GM23338 (cell line): Measurements from ENCODE around the gene MYO9A. TPM values are rescaled to one million over a fixed set of nuclear protein-coding genes. Genes with fewer than 3 reads are reported as not detected.

ENCODE experiments used
- ATAC-seq: fragments of 200-7000 bp; cut with Tn5 transposase; 3 replicates; pipeline ENCODE4 v1.9.1; 2020
- DNase-seq: peaks from one replicate; pipeline ENCODE4 v3.0.0-alpha.2; 2015; ENCODE audit warnings: low spot score
- H2AFZ ChIP-seq: fragments of 200-600 bp; sonication (generic); 2 replicates; pipeline ENCODE4 v1.8.0; 2016; ENCODE audit warnings: antibody characterized with exemption, mild to moderate bottlenecking, moderate library complexity
- H3F3A ChIP-seq: fragments of 200-600 bp; sonication (generic); replicated peaks from 2 replicates; pipeline ENCODE4 v1.8.0; 2017; ENCODE audit warnings: antibody characterized with exemption, mixed run types, low read depth
- H3K27ac ChIP-seq: fragments of 200-600 bp; sonication (generic); 2 replicates; pipeline ENCODE4 v1.6.1; 2016; ENCODE audit warnings: low read depth
- H3K27me3 ChIP-seq: fragments of 200-600 bp; sonication (generic); 2 replicates; pipeline ENCODE4 v1.8.0; 2016; ENCODE audit warnings: mild to moderate bottlenecking, mixed run types, moderate library complexity; ENCODE audit not compliant: insufficient read depth
- H3K36me3 ChIP-seq: fragments of 200-600 bp; sonication (generic); 2 replicates; pipeline ENCODE4 v1.8.0; 2016; ENCODE audit warnings: mild to moderate bottlenecking; ENCODE audit not compliant: insufficient read depth
- H3K4me1 ChIP-seq: fragments of 200-600 bp; sonication (generic); 2 replicates; pipeline ENCODE4 v1.8.0; 2016; ENCODE audit warnings: mild to moderate bottlenecking, moderate library complexity; ENCODE audit not compliant: insufficient read depth
- H3K4me2 ChIP-seq: fragments of 200-600 bp; sonication (generic); 2 replicates; pipeline ENCODE4 v1.7.1; 2017; ENCODE audit warnings: mixed run types
- H3K4me3 ChIP-seq: fragments of 200-600 bp; sonication (generic); 2 replicates; pipeline ENCODE4 v1.6.1; 2016; ENCODE audit warnings: mixed run types
- H3K79me2 ChIP-seq: fragments of 200-600 bp; sonication (generic); replicated peaks from 2 replicates; pipeline ENCODE4 v1.8.0; 2017; ENCODE audit warnings: mild to moderate bottlenecking; ENCODE audit not compliant: insufficient read depth
- H3K9me2 ChIP-seq: fragments of 200-600 bp; sonication (generic); 2 replicates; pipeline ENCODE4 v1.8.0; 2017; ENCODE audit not compliant: insufficient read depth
- H4K20me1 ChIP-seq: fragments of 200-600 bp; sonication (generic); replicated peaks from 2 replicates; pipeline ENCODE4 v1.8.0; 2017; ENCODE audit warnings: mild to moderate bottlenecking; ENCODE audit not compliant: insufficient read depth
- H3K27ac Mint-ChIP-seq: 2 replicates; pipeline ENCODE4 v1.8.0; 2020; ENCODE audit warnings: inconsistent platforms, mild to moderate bottlenecking, moderate library complexity, mixed read lengths
- H3K27me3 Mint-ChIP-seq: 3 replicates; pipeline ENCODE4 v1.8.0; 2022; ENCODE audit warnings: low read depth, mild to moderate bottlenecking, moderate library complexity, mixed read lengths, inconsistent platforms; ENCODE audit not compliant: insufficient read depth, poor library complexity
- H3K36me3 Mint-ChIP-seq: 3 replicates; pipeline ENCODE4 v1.8.0; 2021; ENCODE audit warnings: low read depth, mild to moderate bottlenecking, inconsistent platforms, moderate library complexity, mixed read lengths
- H3K4me1 Mint-ChIP-seq: 3 replicates; pipeline ENCODE4 v1.8.0; 2020; ENCODE audit warnings: mild to moderate bottlenecking, inconsistent platforms, mixed read lengths
- H3K4me3 Mint-ChIP-seq: 3 replicates; pipeline ENCODE4 v1.8.0; 2021; ENCODE audit warnings: moderate library complexity, mild to moderate bottlenecking, inconsistent platforms, mixed read lengths
- H3K9me3 Mint-ChIP-seq: 3 replicates; pipeline ENCODE4 v1.8.0; 2020; ENCODE audit warnings: moderate library complexity, mild to moderate bottlenecking, inconsistent platforms, mixed read lengths
- CREB1 ChIP-seq: fragments of 250-450 bp; sonication (Bioruptor Pico); IDR thresholded peaks from 2 replicates; pipeline ENCODE4 v1.5.0; 2020; ENCODE audit warnings: low read depth, mild to moderate bottlenecking, moderate library complexity
- CTCF ChIP-seq, 2 experiments: fragments of 200-600 bp in 1 of 2; sonication (generic) in 1 of 2; conservative IDR thresholded peaks; 2 replicates each; pipeline versions ENCODE4 v1.5.1 to v1.6.1; 2016 to 2017; ENCODE audit warnings: antibody characterized with exemption in 2 of 2, low read depth in 2 of 2, mild to moderate bottlenecking in 2 of 2, moderate library complexity in 1 of 2
- ETS1 ChIP-seq: IDR thresholded peaks from 2 replicates; pipeline ENCODE4 v1.6.1; 2016; ENCODE audit warnings: antibody characterized with exemption
- EZH2 ChIP-seq: fragments of 200-600 bp; sonication (generic); IDR thresholded peaks from one replicate; pipeline ENCODE4 v1.8.0; 2017; ENCODE audit warnings: antibody characterized with exemption, mild to moderate bottlenecking, low read depth; ENCODE audit not compliant: unreplicated experiment
- EZH2phosphoT487 ChIP-seq: fragments of 200-600 bp; sonication (generic); IDR thresholded peaks from one replicate; pipeline ENCODE4 v1.8.1; 2018; ENCODE audit warnings: antibody characterized with exemption; ENCODE audit not compliant: unreplicated experiment
- JUNB ChIP-seq: IDR thresholded peaks from one replicate; pipeline ENCODE4 v1.6.1; 2016; ENCODE audit warnings: antibody characterized with exemption; ENCODE audit not compliant: unreplicated experiment
- NANOG ChIP-seq: IDR thresholded peaks from 2 replicates; pipeline ENCODE4 v1.6.1; 2016; ENCODE audit warnings: antibody characterized with exemption, borderline replicate concordance
- REST ChIP-seq: IDR thresholded peaks from one replicate; pipeline ENCODE4 v1.6.1; 2018; ENCODE audit warnings: antibody characterized with exemption; ENCODE audit not compliant: unreplicated experiment
- STAT1 ChIP-seq: IDR thresholded peaks from one replicate; pipeline ENCODE4 v1.6.1; 2016; ENCODE audit warnings: antibody characterized with exemption; ENCODE audit not compliant: unreplicated experiment
- ZNF114 ChIP-seq: fragments of 250-450 bp; sonication (Bioruptor Pico); IDR thresholded peaks from 2 replicates; pipeline ENCODE4 v1.5.0; 2020; ENCODE audit warnings: mild to moderate bottlenecking, moderate library complexity
- ZNF331 ChIP-seq: fragments of 250-450 bp; sonication (Bioruptor Pico); IDR thresholded peaks from 2 replicates; pipeline ENCODE4 v1.5.0; 2020; ENCODE audit warnings: low read depth, mild to moderate bottlenecking, moderate library complexity
- polyA plus RNA-seq: library from polyadenylated mRNA; unstranded; fragments of >200 nt; fragmentation: Nextera tagmentation; extraction: Ambion mirVana; gene quantifications from 2 replicates; pipeline ENCODE4 v1.2.1, GENCODE V29; 2016
- total RNA-seq: library from RNA; depleted of rRNA; stranded (reverse); fragments of >200 nt; shearing (Covaris generic); gene quantifications from 2 replicates; pipeline ENCODE4 v1.2.3, GENCODE V29; 2014

MYO9A gene
- total and polyA plus RNA-seq, 2 experiments from 2014 or later = 11.6 to 32.8 TPM

GRCh38 chr15:71916834-71917233, 201.1 kb downstream of the MYO9A start (continued):
- no peak for TF ChIP-seq REST
- TF ChIP-seq JUNB = no peak
- no peak for TF ChIP-seq NANOG
- TF ChIP-seq EZH2phosphoT487 = no peak
- no peak for TF ChIP-seq STAT1

- H3K27ac ChIP-seq = no peak overlapping the region
- TF ChIP-seq REST (no peak), STAT1 (no peak), JUNB (no peak), EZH2phosphoT487 (no peak), CTCF (conservative IDR thresholded peaks at IDR 0.05; ENCODE audit: low read depth in 2 of 2) (no peak), CREB1 (no peak), EZH2 (no peak), ETS1 (no peak), NANOG (no peak), ZNF331 (CRISPR knock-in tag) (no peak), ZNF114 (CRISPR knock-in tag) (no peak)
Measured at GRCh38 chr15:71914092-71914491, 203.9 kb downstream of the MYO9A start.

More at GRCh38 chr15:71914092-71914491, 203.9 kb downstream of the MYO9A start:
- H3K79me2 ChIP-seq = no peaks in the 10 kb centered on the region
- H2AFZ ChIP-seq = no peak overlapping the region
- H3K4me3 ChIP-seq = no peak overlapping the region
- peaks cover under 1% of the 10 kb centered on the region for H3K27me3 Mint-ChIP-seq
- peaks cover 11% of the 10 kb centered on the region for H3K4me1 Mint-ChIP-seq
- no peaks in the 10 kb centered on the region for H3K36me3 Mint-ChIP-seq
- no peak overlapping the region for H3K27ac Mint-ChIP-seq
- H3K9me3 Mint-ChIP-seq = no peaks in the 10 kb centered on the region
- no peak for DNase-seq
- peaks cover 8% of the 10 kb centered on the region for H3K4me1 ChIP-seq
- H3K36me3 ChIP-seq = no peaks in the 10 kb centered on the region
- H3K4me3 Mint-ChIP-seq = no peak overlapping the region
- H3K4me2 ChIP-seq = no peak overlapping the region
- H3F3A ChIP-seq = no peaks in the 10 kb centered on the region
- ATAC-seq = no peak
- H4K20me1 ChIP-seq = no peaks in the 10 kb centered on the region
- no peaks in the 10 kb centered on the region for H3K27me3 ChIP-seq
- H3K9me2 ChIP-seq = no peaks in the 10 kb centered on the region
